Activated naive CD4-positive, alpha-beta T cell treated with anti-CD3 and anti-CD28 coated beads, Interleukin-2, amount 50 U/mL, for 72 hours (primary cell): ENCODE results near the gene TDRD10. TPM values are rescaled to one million over a fixed set of nuclear protein-coding genes. Genes with fewer than 3 reads are reported as not detected.
A peak's percentile ranks its signal among the peaks of the same experiment; 100 is the strongest.
"Not testable (repeated sequence)": the region's sequence is repeated elsewhere in the genome, so short reads cannot be mapped to it uniquely, and the experiment has no call there.

Experiments
- ATAC-seq, 2 donors: fragments of 150-1000 bp; cut with Tn5 transposase; 2 replicates each; pipeline ENCODE4 v1.10.0; 2021; ENCODE audit warnings: mild to moderate bottlenecking in 2 of 2, moderate library complexity in 2 of 2
- DNase-seq, 2 donors: peaks; one replicate each; pipeline ENCODE4 v3.0.0; 2021 to 2022; ENCODE audit warnings: low spot score in 2 of 2
- H3K27ac Mint-ChIP-seq, 2 donors: one replicate each; pipeline ENCODE4 v1.8.0; 2022; ENCODE audit warnings: mild to moderate bottlenecking in 2 of 2, mixed read lengths in 2 of 2
- H3K36me3 Mint-ChIP-seq, 2 donors: one replicate each; pipeline ENCODE4 v1.8.0; 2022; ENCODE audit warnings: mixed read lengths in 2 of 2
- H3K9me3 Mint-ChIP-seq, 2 donors: one replicate each; pipeline ENCODE4 v1.8.0; 2022; ENCODE audit warnings: mixed read lengths in 2 of 2
- total RNA-seq, 2 donors: library from RNA; stranded (reverse); gene quantifications; one replicate each; pipeline ENCODE4 v1.2.3, GENCODE V29; 2022

The TDRD10 gene
- total RNA-seq, 2 donors from 2014 or later, result not detected

- not testable (repeated sequence) for DNase-seq, H3K27ac Mint-ChIP-seq, H3K36me3 Mint-ChIP-seq, ATAC-seq, H3K9me3 Mint-ChIP-seq
Observed at GRCh38 chr1:154531950-154532349, 29.9 kb downstream of the TDRD10 start.

GRCh38 chr1:154533952-154534844, 32.2 kb downstream of the TDRD10 start:
- no peak for ATAC-seq
- DNase-seq, result no peak
- H3K9me3 Mint-ChIP-seq, result peaks cover 0 to 4% of the 10 kb centered on the region in 2 donors
- H3K36me3 Mint-ChIP-seq, result no peaks in the 10 kb centered on the region
- no peak overlapping the region for H3K27ac Mint-ChIP-seq

- ATAC-seq, result no peak
- Mint-ChIP-seq H3K9me3 (peaks cover 0 to 2% of the 10 kb centered on the region in 2 donors), H3K27ac (no peak overlapping the region)
Observed at GRCh38 chr1:154536570-154536969, 34.6 kb downstream of the TDRD10 start.

GRCh38 chr1:154539486-154540483, 37.8 kb downstream of the TDRD10 start:
- H3K9me3 Mint-ChIP-seq, result no peaks in the 10 kb centered on the region
- DNase-seq (no peak), ATAC-seq (no peak)
- no peak overlapping the region for H3K27ac Mint-ChIP-seq
- no peaks in the 10 kb centered on the region for H3K36me3 Mint-ChIP-seq

More at GRCh38 chr1:154536570-154536969, 34.6 kb downstream of the TDRD10 start:
- no peaks in the 10 kb centered on the region for H3K36me3 Mint-ChIP-seq
- DNase-seq, result no peak

GRCh38 chr1:154541231-154541630, 39.2 kb downstream of the TDRD10 start:
- DNase-seq (no peak), ATAC-seq (no peak)
- Mint-ChIP-seq H3K36me3 (no peaks in the 10 kb centered on the region), H3K27ac (no peak overlapping the region), H3K9me3 (no peaks in the 10 kb centered on the region)

GRCh38 chr1:154546264-154547063, 44.4 kb downstream of the TDRD10 start:
- ATAC-seq (peak; percentile 88 to 91), DNase-seq (peak; percentile 64 to 69)
- Mint-ChIP-seq H3K9me3 (no peaks in the 10 kb centered on the region), H3K27ac (no peak overlapping the region), H3K36me3 (peaks cover 0 to 6% of the 10 kb centered on the region in 2 donors)

GRCh38 chr1:154547105-154547732, 45.2 kb downstream of the TDRD10 start:
- Mint-ChIP-seq H3K27ac (peak overlapping the region in 1 of 2 donors; percentile 60), H3K9me3 (no peaks in the 10 kb centered on the region), H3K36me3 (peaks cover 0 to 6% of the 10 kb centered on the region in 2 donors)
- DNase-seq, result no peak
- no peak for ATAC-seq

GRCh38 chr1:154548028-154548427, 46.0 kb downstream of the TDRD10 start:
- Mint-ChIP-seq H3K27ac (no peak overlapping the region), H3K9me3 (no peaks in the 10 kb centered on the region), H3K36me3 (peaks cover 2 to 8% of the 10 kb centered on the region in 2 donors)
- no peak for ATAC-seq
- no peak for DNase-seq

GRCh38 chr1:154549202-154549770, 47.3 kb downstream of the TDRD10 start:
- ATAC-seq (no peak), DNase-seq (no peak)
- no peaks in the 10 kb centered on the region for H3K9me3 Mint-ChIP-seq
- peaks cover 4 to 17% of the 10 kb centered on the region in 2 donors for H3K36me3 Mint-ChIP-seq
- H3K27ac Mint-ChIP-seq, result peak overlapping the region in 1 of 2 donors; percentile 44

GRCh38 chr1:154550070-154550469, 48.1 kb downstream of the TDRD10 start:
- DNase-seq, result no peak
- H3K36me3 Mint-ChIP-seq, result peaks cover 8 to 22% of the 10 kb centered on the region in 2 donors
- no peaks in the 10 kb centered on the region for H3K9me3 Mint-ChIP-seq
- no peak for ATAC-seq
- H3K27ac Mint-ChIP-seq, result peak overlapping the region in 1 of 2 donors; percentile 48

- no peak for DNase-seq
- H3K9me3 Mint-ChIP-seq, result no peaks in the 10 kb centered on the region
- H3K36me3 Mint-ChIP-seq, result peaks cover 13 to 25% of the 10 kb centered on the region in 2 donors
- no peak for ATAC-seq
- peak overlapping the region in 1 of 2 donors; percentile 48 for H3K27ac Mint-ChIP-seq
Observed at GRCh38 chr1:154550657-154551056, 48.6 kb downstream of the TDRD10 start.

- no peak for ATAC-seq
- Mint-ChIP-seq H3K27ac (peak overlapping the region; percentile 48 to 69), H3K36me3 (peaks cover 13 to 29% of the 10 kb centered on the region in 2 donors), H3K9me3 (no peaks in the 10 kb centered on the region)
- no peak for DNase-seq
Observed at GRCh38 chr1:154551474-154551873, 49.5 kb downstream of the TDRD10 start.

GRCh38 chr1:154552036-154552435, 50.0 kb downstream of the TDRD10 start:
- DNase-seq (no peak), ATAC-seq (no peak)
- no peak overlapping the region for H3K27ac Mint-ChIP-seq
- peaks cover 17 to 31% of the 10 kb centered on the region in 2 donors for H3K36me3 Mint-ChIP-seq
- H3K9me3 Mint-ChIP-seq, result no peaks in the 10 kb centered on the region

- Mint-ChIP-seq H3K9me3 (no peaks in the 10 kb centered on the region), H3K36me3 (peaks cover 27 to 42% of the 10 kb centered on the region in 2 donors), H3K27ac (peak overlapping the region in 1 of 2 donors; percentile 52)
- no peak for DNase-seq
- no peak for ATAC-seq
Observed at GRCh38 chr1:154553056-154554030, 51.3 kb downstream of the TDRD10 start.
